Stimulated activated naive B cell treated with anti-CD40 and anti-IgM and Interleukin-4, amounts not matched to agents 10 μg/mL and 1 μg/mL and 100 μg/mL, for 72 hours (primary cell): ENCODE data around the gene HTR2B.
"Not testable (repeated sequence)": the region's sequence is repeated elsewhere in the genome, so short reads cannot be mapped to it uniquely, and the experiment has no call there.

Experiments used
- ATAC-seq, 2 donors: fragments of 150-1000 bp; cut with Tn5 transposase; replicated peaks; 2 replicates each; pipeline ENCODE4 v1.10.0; 2021; ENCODE audit warnings: moderate library complexity in 1 of 2
- DNase-seq: peaks from one replicate; pipeline ENCODE4 v3.0.0; 2021
- H3K27ac Mint-ChIP-seq: one replicate; pipeline ENCODE4 v1.8.0; 2022; ENCODE audit warnings: mild to moderate bottlenecking, mixed read lengths
- H3K27me3 Mint-ChIP-seq, 2 donors: one replicate each; pipeline ENCODE4 v1.8.0; 2022; ENCODE audit warnings: mixed read lengths in 2 of 2
- H3K36me3 Mint-ChIP-seq, 2 donors: one replicate each; pipeline ENCODE4 v1.8.0; 2022; ENCODE audit warnings: mixed read lengths in 2 of 2, mild to moderate bottlenecking in 1 of 2
- H3K4me1 Mint-ChIP-seq, 2 donors: one replicate each; pipeline ENCODE4 v1.8.0; 2022; ENCODE audit warnings: mixed read lengths in 2 of 2, mild to moderate bottlenecking in 1 of 2
- H3K4me3 Mint-ChIP-seq, 2 donors: one replicate each; pipeline ENCODE4 v1.8.0; 2022; ENCODE audit warnings: mild to moderate bottlenecking in 2 of 2, mixed read lengths in 2 of 2, moderate library complexity in 1 of 2
- H3K9me3 Mint-ChIP-seq, 2 donors: one replicate each; pipeline ENCODE4 v1.8.0; 2022; ENCODE audit warnings: mixed read lengths in 2 of 2, mild to moderate bottlenecking in 1 of 2

HTR2B gene

DNA sequence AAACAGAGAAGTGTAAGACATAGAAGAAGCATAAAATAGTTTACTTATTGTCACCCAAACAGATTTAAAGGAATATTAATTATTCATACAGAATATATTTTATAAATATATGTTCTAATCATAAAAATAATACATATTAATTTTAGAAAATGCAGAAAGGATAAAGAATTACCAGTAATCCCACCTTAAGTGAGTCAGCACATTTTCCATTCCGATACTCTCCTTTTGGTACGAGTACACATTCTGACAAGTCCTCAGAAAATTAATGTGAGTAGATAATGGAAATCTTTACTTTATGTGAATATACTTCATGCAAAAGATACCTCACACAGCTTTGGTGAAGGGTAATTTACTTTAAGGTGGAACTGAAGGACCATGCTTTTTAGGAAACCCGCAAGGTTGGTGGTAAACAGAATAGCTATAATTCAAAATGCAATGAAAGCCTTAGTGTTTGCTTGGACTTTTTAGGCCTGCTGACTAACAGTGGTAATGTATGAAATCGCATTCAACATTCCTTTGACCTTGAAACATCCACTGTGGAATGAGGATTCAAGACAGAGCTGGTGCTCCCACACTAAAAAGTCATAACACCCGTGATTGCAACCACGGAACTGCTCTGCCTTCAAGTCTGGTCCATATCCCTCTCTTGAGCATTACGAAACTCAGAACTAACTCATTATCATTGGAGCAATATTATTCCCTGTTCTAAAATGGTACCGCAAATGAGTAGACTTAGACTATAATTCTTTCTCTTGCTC is 28.1 kb upstream of the HTR2B start:
- Mint-ChIP-seq H3K4me3 (no peak overlapping the region), H3K4me1 (peaks cover 2 to 5% of the 10 kb centered on the region in 2 donors), H3K27me3 (no peaks in the 10 kb centered on the region), H3K27ac (no peak overlapping the region), H3K36me3 (peaks cover 24 to 44% of the 10 kb centered on the region in 2 donors), H3K9me3 (no peaks in the 10 kb centered on the region)
- no peak for DNase-seq
- ATAC-seq: no peak

DNA sequence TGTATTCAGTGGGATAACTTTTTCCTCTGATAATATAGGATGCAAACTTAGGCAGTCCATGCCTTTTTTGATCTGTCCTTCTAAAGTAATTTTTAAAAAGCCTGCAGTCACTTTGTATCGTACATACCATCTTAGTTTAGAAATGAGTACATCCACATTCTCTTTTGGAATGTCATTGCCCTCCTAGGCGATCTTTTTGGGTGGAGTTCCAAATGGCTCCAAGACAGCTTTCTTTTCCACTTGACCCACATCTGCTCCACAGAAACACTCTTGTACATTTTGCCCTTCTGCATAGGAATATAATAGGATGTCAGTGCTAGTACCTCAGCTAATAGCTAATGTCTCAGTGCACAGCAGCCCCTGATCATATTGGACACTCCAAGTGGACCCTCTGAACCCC is 21.8 kb upstream of the HTR2B start:
- no peaks in the 10 kb centered on the region for H3K9me3 Mint-ChIP-seq
- peaks cover 22 to 38% of the 10 kb centered on the region in 2 donors for H3K36me3 Mint-ChIP-seq
- ATAC-seq (no peak), DNase-seq (no peak)
- no peaks in the 10 kb centered on the region for H3K4me1 Mint-ChIP-seq
- no peak overlapping the region for H3K4me3 Mint-ChIP-seq
- no peak overlapping the region for H3K27ac Mint-ChIP-seq
- H3K27me3 Mint-ChIP-seq: no peaks in the 10 kb centered on the region

DNA sequence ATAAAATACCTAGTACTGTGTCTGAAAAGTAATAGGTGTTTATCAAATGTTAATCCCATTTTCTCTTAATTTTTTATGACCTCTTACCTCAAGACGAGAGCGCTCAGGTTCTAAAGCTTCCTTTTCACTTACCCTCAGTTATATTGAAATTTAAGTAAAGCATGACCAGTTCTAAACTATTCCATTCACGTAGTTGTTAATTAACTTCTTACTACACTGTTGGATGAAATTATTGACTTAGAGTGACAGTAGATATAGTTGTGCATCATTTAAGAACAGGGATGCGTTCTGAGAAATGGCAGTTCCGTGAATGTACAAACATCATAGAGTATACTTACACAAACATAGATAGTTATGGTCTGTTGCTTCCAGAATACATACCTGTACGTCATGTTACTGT is 20.1 kb upstream of the HTR2B start:
- Mint-ChIP-seq H3K9me3 (no peaks in the 10 kb centered on the region), H3K27me3 (no peaks in the 10 kb centered on the region)
- no peak for ATAC-seq

DNA sequence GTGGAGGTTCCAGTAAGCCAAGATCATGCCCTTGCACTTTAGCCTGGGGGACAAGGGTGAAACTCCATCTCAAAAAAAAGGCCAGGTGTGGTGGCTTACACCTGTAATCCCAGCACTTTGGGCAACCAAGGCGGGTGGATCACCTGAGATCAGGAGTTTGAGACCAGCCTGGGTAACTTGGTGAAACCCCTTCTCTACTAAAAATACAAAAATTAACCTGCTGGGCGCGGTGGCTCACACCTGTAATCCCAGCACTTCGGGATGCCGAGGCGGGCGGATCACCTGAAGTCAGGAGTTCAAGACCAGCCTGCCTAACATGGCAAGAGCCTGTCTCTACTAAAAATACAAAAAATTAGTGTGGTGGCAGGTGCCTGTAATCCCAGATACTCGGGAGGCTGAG is 16.0 kb upstream of the HTR2B start:
- H3K27ac Mint-ChIP-seq, H3K27me3 Mint-ChIP-seq, H3K4me1 Mint-ChIP-seq, H3K4me3 Mint-ChIP-seq, ATAC-seq, H3K9me3 Mint-ChIP-seq, DNase-seq: not testable (repeated sequence)
- peaks cover 17 to 22% of the 10 kb centered on the region in 2 donors for H3K36me3 Mint-ChIP-seq

More for the DNA sequence above, 20.1 kb upstream of the HTR2B start:
- H3K27ac Mint-ChIP-seq: no peak overlapping the region
- H3K4me3 Mint-ChIP-seq: no peak overlapping the region
- no peak for DNase-seq
- no peaks in the 10 kb centered on the region for H3K4me1 Mint-ChIP-seq
- peaks cover 20 to 38% of the 10 kb centered on the region in 2 donors for H3K36me3 Mint-ChIP-seq

DNA sequence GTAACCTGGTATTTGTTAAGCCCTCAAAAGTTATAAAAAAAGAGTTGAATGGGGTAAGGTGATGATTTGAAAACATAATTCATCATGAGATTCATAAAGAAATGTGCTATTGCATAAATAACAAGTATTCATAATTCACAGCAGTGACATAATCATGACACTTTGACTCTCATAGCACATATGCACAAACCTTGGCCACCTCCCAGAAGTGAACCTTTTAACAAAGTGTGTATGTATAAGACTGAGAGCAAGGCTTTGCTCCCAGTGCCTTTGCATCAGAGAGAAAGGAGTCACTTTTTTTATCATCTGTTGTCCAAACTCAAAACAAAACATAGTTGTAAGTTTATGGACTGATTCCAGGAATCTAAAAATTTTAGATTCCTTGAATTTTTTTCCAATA is 15.0 kb upstream of the HTR2B start:
- DNase-seq: no peak
- peaks cover 2 to 4% of the 10 kb centered on the region in 2 donors for H3K4me1 Mint-ChIP-seq
- no peak overlapping the region for H3K4me3 Mint-ChIP-seq
- no peak for ATAC-seq
- no peaks in the 10 kb centered on the region for H3K9me3 Mint-ChIP-seq
- H3K27me3 Mint-ChIP-seq: no peaks in the 10 kb centered on the region
- peaks cover 17 to 18% of the 10 kb centered on the region in 2 donors for H3K36me3 Mint-ChIP-seq
- no peak overlapping the region for H3K27ac Mint-ChIP-seq

DNA sequence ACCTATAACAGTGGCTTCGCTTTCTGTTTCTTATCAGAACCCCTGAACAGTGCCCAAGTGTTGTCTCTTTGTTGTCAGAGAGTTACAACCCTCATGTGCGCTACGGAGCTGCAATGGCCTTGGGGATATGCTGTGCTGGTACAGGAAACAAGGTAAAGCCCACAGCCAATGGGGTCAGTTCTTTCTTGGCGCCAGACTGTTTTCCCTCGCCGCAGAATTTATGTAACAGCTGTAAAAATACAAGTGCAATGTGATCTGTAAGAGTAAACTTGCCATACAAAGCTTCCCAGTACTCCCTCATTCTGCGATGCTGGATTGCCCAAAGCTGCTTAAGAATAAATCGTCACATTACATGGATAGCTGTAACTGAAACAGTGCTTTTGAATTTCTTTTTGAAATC is 13.9 kb upstream of the HTR2B start:
- Mint-ChIP-seq H3K27me3 (no peaks in the 10 kb centered on the region), H3K36me3 (peaks cover 17 to 18% of the 10 kb centered on the region in 2 donors), H3K9me3 (no peaks in the 10 kb centered on the region), H3K4me3 (no peak overlapping the region), H3K27ac (no peak overlapping the region), H3K4me1 (peaks cover 5 to 12% of the 10 kb centered on the region in 2 donors)
- no peak for ATAC-seq
- no peak for DNase-seq

DNA sequence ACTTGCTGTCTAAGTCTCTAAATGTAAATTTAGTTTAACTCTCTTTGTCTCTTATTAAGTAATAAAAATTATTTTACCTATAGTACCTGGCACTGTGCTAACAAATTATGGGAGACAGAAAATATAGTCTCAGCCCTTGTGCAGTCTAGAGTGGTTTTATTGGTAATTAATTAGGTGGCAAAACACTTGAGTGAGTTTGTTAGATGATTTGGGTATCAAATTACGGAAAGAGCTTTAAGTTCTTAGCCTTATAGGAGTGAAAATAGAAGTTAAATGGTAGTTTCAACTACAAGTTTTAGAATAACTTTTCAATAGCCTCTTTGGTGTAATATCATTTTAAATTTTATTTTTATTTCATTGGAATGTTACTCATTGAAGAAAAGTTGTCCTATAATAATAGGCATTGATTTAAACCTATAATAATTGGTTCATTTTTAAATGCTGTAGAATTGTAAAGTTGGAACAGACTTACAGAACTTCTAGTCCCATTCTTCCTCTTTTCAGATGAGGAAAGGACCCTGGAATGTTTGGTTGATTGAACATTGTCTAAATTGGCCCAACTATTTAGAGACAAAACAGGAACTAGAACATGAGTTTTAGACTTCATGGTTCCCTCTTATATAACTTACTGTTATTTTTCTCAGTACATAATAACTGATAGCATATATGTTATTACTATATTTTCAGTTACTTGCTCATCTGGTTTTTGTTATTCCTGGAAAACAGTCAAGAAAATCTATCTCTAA is 10.2 kb upstream of the HTR2B start:
- Mint-ChIP-seq H3K4me3 (no peak overlapping the region), H3K36me3 (peaks cover 21 to 27% of the 10 kb centered on the region in 2 donors), H3K27me3 (no peaks in the 10 kb centered on the region), H3K4me1 (peaks cover 11 to 21% of the 10 kb centered on the region in 2 donors), H3K27ac (no peak overlapping the region), H3K9me3 (no peaks in the 10 kb centered on the region)
- ATAC-seq (no peak), DNase-seq (no peak)

DNA sequence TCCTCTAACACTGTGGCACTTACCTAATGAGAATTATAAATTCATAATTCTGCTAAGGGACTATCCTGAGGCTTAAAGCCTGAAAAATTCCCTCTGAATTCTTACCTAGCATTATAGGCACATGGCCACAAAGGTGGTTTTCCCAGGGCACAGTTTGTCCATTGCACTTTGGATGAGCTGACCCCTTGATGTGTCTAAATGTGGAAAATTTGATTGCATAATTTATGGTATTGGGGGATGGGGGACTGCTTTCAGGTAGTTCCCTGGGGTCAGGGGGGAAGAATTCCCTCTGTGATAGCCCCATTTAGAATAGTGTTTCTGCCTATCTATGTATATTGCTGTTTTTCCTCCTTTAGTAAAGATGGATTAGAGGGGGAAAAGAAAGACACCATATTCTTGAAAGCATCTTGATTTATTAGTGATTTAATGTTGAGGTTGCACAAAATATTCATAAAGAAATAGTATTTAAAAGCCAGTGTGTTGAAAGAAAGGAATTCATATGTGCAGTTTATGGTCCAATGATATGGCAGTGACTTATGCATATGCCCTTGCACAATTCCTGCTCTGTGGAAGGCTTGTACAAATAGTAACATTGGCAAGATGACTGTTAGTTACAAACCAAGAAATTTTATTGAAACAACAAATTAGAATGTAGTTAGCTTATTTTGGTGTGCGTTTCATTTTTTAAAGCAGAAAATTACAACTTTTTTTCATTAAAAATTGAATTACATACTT is 8.7 kb upstream of the HTR2B start:
- H3K36me3 Mint-ChIP-seq: peaks cover 16 to 20% of the 10 kb centered on the region in 2 donors
- DNase-seq: no peak
- no peak overlapping the region for H3K4me3 Mint-ChIP-seq
- no peak overlapping the region for H3K27ac Mint-ChIP-seq
- peaks cover 11 to 21% of the 10 kb centered on the region in 2 donors for H3K4me1 Mint-ChIP-seq
- no peaks in the 10 kb centered on the region for H3K9me3 Mint-ChIP-seq
- no peaks in the 10 kb centered on the region for H3K27me3 Mint-ChIP-seq
- ATAC-seq: no peak

DNA sequence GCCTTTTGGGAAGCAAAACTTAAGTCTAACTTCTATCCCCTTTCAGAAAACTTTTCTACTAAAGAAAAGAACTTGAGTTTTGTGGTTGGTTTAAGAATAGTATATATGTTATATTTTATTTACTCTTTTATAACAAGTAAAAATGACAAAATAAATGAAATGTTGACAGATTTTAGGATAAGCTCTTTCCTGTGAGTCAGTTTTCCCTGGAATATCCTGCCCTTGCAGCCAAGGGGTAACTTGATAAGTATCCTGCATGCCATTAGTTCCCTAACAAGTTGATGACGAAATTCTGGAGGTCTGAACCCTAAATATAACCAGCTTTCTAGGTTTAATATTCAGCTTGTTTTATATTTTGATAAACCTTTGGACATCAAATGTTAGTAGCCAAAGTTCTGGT is 7.3 kb upstream of the HTR2B start:
- H3K9me3 Mint-ChIP-seq: no peaks in the 10 kb centered on the region
- H3K36me3 Mint-ChIP-seq: peaks cover 12 to 23% of the 10 kb centered on the region in 2 donors

DNA sequence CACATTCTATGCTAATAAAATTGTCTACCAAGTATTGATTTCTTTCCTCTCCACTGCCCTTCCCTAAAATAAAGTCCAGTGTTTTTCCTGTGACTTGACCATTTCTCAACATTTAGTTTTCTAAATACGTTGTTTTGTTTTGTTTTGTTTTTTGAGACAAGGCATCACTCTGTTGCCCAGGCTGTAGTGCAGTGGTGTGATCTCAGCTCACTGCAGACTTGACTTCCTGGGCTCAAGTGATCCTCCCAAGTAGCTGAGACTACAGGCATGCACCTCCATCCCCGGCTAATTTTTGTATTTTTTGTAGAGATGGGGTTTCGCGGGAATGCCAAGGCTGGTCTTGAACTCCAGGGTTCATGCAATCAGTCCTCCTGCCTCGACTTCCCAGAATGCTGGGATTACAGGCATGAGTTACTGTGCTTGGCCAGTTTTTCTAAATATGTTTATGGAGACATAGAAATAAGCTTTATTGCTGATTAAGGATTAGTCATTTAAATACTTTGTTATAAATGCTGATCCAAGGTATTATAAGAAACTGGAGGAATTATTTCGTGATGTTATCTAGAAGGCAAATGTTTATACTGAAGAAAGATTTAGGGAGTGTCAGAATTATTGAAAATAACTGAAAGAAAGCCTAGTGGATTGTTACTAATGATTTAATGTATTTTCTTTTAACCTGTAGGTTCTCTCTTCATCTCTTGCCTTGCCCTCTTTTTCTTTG is 5.7 kb upstream of the HTR2B start:
- DNase-seq: no peak
- no peak overlapping the region for H3K4me3 Mint-ChIP-seq
- peaks cover 8 to 17% of the 10 kb centered on the region in 2 donors for H3K4me1 Mint-ChIP-seq
- H3K27me3 Mint-ChIP-seq: no peaks in the 10 kb centered on the region
- H3K9me3 Mint-ChIP-seq: no peaks in the 10 kb centered on the region
- ATAC-seq: no peak
- peaks cover 10 to 23% of the 10 kb centered on the region in 2 donors for H3K36me3 Mint-ChIP-seq
- no peak overlapping the region for H3K27ac Mint-ChIP-seq

More for the DNA sequence above, 7.3 kb upstream of the HTR2B start:
- Mint-ChIP-seq H3K27ac (no peak overlapping the region), H3K4me1 (peaks cover 11 to 17% of the 10 kb centered on the region in 2 donors), H3K4me3 (no peak overlapping the region), H3K27me3 (no peaks in the 10 kb centered on the region)
- DNase-seq (no peak), ATAC-seq (no peak)

DNA sequence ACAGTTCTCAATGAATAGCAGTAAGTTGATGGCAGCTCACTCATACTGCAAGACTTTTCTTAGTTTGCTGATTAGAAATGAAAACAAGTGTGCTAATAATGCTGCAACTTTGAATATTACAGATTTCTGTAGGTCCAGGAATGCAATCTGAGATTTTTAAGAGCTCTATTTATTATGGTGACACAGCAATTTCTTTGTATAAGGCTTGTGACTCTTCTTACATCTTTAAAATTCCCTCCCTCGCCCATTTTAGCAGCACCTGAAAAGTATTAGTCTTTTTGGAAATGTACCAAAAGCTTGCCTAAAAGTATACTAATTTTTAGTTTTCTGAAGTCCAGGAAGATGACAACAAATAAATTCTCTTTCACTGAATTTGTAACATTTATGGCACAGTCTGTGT is 4.4 kb upstream of the HTR2B start:
- no peak for ATAC-seq
- Mint-ChIP-seq H3K9me3 (no peaks in the 10 kb centered on the region), H3K27ac (no peak overlapping the region), H3K4me1 (peaks cover 8 to 11% of the 10 kb centered on the region in 2 donors), H3K27me3 (no peaks in the 10 kb centered on the region), H3K36me3 (peaks cover 10 to 23% of the 10 kb centered on the region in 2 donors), H3K4me3 (no peak overlapping the region)
- DNase-seq: no peak

DNA sequence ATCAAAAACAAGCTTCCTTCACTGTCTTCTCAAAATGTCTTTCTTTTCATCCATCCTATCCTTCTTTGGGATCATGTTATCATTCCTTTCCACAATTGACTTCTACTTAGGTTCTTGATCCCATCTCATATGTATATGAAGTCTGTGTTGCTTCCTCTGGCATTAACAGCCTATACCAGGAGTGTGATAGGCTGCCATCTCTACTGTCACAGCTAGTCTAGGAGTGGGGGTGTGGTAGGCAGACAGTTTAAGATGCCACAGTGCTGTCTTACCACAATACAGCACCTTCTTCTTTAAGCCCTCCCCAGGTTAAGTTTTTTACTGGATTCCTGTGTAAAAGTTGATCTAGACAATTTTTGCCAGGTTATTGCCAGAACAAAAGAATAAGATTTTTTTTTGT is 3.7 kb upstream of the HTR2B start:
- Mint-ChIP-seq H3K4me3 (no peak overlapping the region), H3K27ac (no peak overlapping the region), H3K36me3 (peaks cover 10 to 23% of the 10 kb centered on the region in 2 donors), H3K4me1 (peaks cover 8 to 10% of the 10 kb centered on the region in 2 donors), H3K9me3 (no peaks in the 10 kb centered on the region), H3K27me3 (no peaks in the 10 kb centered on the region)
- ATAC-seq (no peak), DNase-seq (no peak)

DNA sequence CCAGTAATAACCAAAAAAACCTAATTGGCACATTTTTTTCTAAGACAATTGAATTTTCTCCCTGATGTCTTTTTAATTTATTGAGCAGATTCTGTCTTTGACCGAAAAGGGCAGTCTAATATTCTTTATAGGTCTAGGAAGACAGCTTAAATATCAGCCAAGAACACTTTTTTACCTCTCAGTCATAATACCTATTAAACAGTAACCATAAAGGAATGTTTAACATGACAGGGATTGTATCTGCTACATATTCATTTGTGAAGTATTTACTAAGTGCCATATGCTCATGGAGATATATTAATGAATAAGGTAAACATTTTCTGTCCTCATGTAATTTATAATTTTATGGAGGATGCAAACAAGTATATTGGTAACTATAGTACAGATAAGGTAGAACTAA is 3.1 kb upstream of the HTR2B start:
- Mint-ChIP-seq H3K4me1 (peaks cover 10 to 13% of the 10 kb centered on the region in 2 donors), H3K4me3 (no peak overlapping the region), H3K27me3 (no peaks in the 10 kb centered on the region), H3K9me3 (no peaks in the 10 kb centered on the region), H3K36me3 (peaks cover 10 to 22% of the 10 kb centered on the region in 2 donors), H3K27ac (no peak overlapping the region)
- DNase-seq: no peak
- no peak for ATAC-seq

DNA sequence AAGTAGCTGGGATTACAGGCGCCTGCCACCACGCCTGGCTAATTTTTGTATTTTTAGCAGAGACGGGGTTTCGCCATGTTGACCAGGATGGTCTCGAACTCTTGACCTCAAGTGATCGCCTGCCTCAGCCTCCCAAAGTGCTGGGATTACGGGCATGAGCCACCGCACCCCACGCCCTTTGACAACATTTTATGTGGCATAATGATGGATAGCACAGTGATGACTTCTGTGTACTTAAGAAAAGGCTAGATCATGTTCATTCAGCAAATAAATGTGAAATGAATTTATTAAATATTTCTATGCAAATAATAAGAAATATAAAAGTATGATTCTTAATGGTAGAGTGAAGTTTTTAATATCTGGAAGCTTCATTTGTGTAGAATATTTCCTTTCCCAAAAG is 2.6 kb upstream of the HTR2B start:
- Mint-ChIP-seq H3K4me3 (no peak overlapping the region), H3K27ac (no peak overlapping the region), H3K4me1 (peaks cover 6 to 9% of the 10 kb centered on the region in 2 donors), H3K36me3 (peaks cover 10 to 18% of the 10 kb centered on the region in 2 donors), H3K27me3 (no peaks in the 10 kb centered on the region), H3K9me3 (no peaks in the 10 kb centered on the region)
- ATAC-seq: no peak
- no peak for DNase-seq
